ENCODE measurements around the gene PALM.
A peak's percentile ranks its signal among the peaks of the same experiment; 100 is the strongest.

The PALM gene

GRCh38 chr19:670609-671075 is 38.1 kb upstream of the PALM start:
- no peak for DNase-seq (ENCODE audit: low read depth in 1 of 2, low spot score in 1 of 2)
- TF ChIP-seq JUND (IDR thresholded peaks at IDR 0.05; ENCODE audit: low read depth) = no peak
- in situ Hi-C loops (cut with HindIII; ENCODE audit: low pct_unique_long_range_greater_than_20kb, low sequenced_read_pairs) = no loop called here

DNA sequence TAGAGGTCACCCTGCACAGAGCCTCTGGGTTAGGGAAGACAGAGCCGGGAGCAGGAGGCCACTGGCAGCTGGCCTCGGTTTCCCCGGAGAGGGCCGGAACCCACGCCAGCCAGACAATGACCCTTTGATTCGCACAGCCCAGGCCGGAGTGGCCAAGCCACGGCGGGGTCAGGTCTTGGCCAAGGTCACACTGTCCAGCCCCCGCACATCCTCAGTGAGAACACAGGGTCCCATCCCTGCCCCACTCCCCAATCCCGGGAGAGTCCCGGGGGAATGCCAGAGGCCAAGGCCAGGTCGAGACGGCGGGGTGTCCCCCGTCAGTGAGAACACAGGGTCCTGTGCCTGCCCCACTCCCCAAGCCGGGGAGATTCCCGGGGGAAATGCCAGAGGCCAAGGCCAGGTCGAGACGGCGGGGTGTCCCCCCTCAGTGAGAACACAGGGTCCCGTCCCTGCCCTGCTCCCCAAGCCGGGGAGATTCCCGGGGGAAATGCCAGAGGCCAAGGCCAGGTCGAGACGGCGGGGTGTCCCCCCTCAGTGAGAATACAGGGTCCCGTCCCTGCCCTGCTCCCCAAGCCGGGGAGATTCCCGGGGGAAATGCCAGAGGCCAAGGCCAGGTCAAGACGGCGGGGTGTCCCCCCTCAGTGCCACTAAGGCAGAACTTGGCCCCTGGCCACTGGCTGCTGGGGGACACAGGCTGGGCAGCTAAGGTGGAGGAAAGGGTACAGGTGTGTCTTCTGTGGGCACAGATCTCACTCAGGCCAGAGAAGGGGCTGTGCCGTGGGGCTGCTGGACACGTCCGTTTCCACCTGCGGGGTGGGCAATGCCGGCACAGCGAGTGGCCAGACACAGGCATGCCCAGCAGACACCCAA is 34.2 kb upstream of the PALM start:
- no peak for DNase-seq (ENCODE audit: low read depth in 1 of 2, low spot score in 1 of 2)
- in situ Hi-C loops (cut with HindIII; ENCODE audit: low pct_unique_long_range_greater_than_20kb, low sequenced_read_pairs) = no loop called here
- no peak for TF ChIP-seq JUND (IDR thresholded peaks at IDR 0.05; ENCODE audit: low read depth)

- no peak for TF ChIP-seq JUND (IDR thresholded peaks at IDR 0.05; ENCODE audit: low read depth)
- in situ Hi-C loops (cut with HindIII; ENCODE audit: low pct_unique_long_range_greater_than_20kb, low sequenced_read_pairs) = no loop called here
- no peak for DNase-seq (ENCODE audit: low read depth in 1 of 2, low spot score in 1 of 2)
These were observed 32.8 kb upstream of the PALM start for GRCh38 chr19:676007-676338.

DNA sequence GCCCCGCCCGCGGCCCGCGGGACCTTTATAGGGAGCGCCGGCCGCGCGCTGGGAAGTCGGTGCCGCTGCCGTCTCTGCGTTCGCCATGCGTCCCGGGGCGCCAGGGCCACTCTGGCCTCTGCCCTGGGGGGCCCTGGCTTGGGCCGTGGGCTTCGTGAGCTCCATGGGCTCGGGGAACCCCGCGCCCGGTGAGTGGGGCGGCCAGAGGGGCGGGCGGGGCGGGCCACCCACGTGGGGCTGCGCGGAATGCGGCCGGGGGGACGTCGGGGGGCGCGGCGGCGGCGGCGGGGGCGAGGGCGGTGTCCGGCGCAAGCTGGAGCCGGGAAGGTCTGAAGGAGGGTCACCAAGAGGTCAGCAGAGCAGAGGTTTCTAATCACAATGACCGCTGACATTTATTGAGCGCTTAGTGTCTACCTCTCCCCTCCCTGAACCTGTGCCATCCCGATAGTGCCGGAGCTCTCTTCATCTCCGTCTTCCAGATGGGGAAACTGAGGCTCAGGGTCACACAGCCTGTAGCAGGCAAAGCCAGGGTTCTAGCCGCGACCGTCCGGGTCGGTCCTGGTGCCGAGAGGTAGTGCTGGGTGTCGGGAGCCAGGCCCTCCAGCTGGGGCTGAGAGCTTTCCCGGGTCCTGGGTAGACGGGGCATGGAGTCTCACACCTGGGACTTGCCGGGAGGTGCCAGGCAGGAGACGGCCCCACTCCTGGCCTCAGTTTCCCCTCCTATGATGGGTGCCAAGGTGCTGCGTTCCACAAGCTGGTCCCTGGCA is 32.2 kb upstream of the PALM start, which contains the start of gene FSTL3:
FSTL3 (plus strand) TSS at position 54 of the 767 bp plus-strand sequence; CDS start at position 86, 32 bp downstream.
- DNase-seq (ENCODE audit: low read depth in 1 of 2, low spot score in 1 of 2) = peak; percentile 30 to 46
- TF ChIP-seq JUND (IDR thresholded peaks at IDR 0.05; ENCODE audit: low read depth) = no peak
- in situ Hi-C loops (cut with HindIII; ENCODE audit: low pct_unique_long_range_greater_than_20kb, low sequenced_read_pairs) = no loop called here

DNA sequence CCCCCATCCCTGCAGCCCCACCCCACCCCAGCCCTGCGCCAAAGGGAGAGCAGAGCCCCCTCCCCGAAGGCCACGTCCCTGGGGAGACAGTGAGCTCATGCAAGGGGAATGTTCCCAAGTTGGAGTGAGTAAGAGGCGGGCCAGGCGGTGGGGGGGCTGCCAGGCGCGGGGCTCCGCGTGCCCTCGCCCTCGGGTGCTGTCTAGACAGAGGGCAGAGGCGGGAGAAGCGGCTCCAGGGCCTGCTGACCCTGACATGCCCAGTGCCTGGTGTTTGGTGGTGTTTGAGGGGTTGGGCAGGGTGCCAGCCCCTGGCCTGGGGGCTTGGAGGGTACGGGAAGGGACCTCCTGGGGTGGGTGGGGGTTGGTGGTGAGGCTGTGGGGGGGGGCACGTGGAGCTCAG is 31.5 kb upstream of the PALM start:
- peak; percentile 57 to 68 for DNase-seq (ENCODE audit: low read depth in 1 of 2, low spot score in 1 of 2)
- TF ChIP-seq JUND (IDR thresholded peaks at IDR 0.05; ENCODE audit: low read depth) = no peak
- in situ Hi-C loops (cut with HindIII; ENCODE audit: low pct_unique_long_range_greater_than_20kb, low sequenced_read_pairs) = no loop called here

- DNase-seq (ENCODE audit: low read depth in 1 of 2, low spot score in 1 of 2) = peak; percentile 54 to 61
- TF ChIP-seq JUND (IDR thresholded peaks at IDR 0.05; ENCODE audit: low read depth) = no peak
- in situ Hi-C loops (cut with HindIII; ENCODE audit: low pct_unique_long_range_greater_than_20kb, low sequenced_read_pairs) = no loop called here
These were observed 30.9 kb upstream of the PALM start for GRCh38 chr19:677601-678436.

DNA sequence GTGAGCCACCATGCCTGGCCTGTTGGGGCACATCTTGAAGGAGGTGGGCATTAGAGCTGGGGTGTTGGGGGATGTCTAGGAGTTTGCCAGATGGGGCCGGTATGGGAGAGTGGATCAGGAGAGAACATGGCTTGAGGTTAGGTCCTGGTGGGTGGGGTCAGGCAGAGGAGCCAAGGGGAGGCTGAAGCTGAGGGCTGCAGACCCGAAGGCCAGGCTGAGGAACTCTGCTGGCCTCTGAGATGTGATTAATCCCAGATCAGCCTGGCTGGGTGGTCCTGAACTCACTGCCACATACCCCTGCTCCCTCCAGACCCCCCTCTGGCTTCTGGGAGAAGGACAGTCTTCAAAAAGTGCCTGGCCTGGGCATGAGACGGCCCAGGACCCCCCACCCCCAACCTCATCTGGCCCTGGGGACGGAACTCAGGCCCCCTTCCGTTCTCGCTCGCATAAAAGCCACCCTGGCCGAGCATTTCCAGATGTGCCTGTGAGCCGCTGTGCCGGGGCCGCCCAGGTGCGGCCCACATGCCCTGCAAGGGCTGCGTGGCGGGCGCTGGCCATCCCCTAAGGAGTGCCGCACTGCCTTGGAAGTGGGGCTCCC is 29.8 kb upstream of the PALM start:
- DNase-seq (ENCODE audit: low read depth in 1 of 2, low spot score in 1 of 2) = no peak
- TF ChIP-seq JUND (IDR thresholded peaks at IDR 0.05; ENCODE audit: low read depth) = no peak
- in situ Hi-C loops (cut with HindIII; ENCODE audit: low pct_unique_long_range_greater_than_20kb, low sequenced_read_pairs) = no loop called here

- peak; percentile 30 to 39 for DNase-seq (ENCODE audit: low read depth in 1 of 2, low spot score in 1 of 2)
- TF ChIP-seq JUND (IDR thresholded peaks at IDR 0.05; ENCODE audit: low read depth) = no peak
- in situ Hi-C loops (cut with HindIII; ENCODE audit: low pct_unique_long_range_greater_than_20kb, low sequenced_read_pairs) = no loop called here
These were observed 29.1 kb upstream of the PALM start for GRCh38 chr19:679418-680286.

DNA sequence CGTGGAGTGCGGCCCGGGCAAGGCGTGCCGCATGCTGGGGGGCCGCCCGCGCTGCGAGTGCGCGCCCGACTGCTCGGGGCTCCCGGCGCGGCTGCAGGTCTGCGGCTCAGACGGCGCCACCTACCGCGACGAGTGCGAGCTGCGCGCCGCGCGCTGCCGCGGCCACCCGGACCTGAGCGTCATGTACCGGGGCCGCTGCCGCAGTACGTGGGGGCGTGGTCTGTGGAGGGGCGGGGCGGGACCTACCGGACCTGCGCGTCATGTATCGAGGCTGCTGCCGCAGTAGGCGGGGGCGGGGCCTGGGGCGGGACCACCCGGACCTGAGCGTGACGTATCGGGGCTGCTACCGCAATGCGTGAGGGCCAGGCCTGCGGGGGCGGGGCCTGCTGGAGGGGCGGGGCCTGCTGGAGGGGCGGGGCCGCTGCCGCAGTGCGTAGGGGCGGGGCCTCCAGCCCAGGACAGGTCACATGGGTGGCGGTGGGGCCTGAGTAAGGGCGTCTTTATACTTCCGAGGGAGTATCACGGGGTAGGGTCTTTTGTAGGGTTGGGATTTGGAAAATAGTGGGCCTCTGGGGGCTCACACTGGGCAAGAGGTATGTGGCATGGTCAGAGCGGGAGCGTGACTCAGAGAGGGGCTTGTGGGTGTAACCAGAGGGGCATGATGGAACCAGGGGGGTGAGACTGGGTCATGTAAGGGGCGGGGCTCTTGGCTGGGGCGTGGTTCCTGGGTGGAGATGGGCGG is 28.3 kb upstream of the PALM start:
- peak; percentile 95 to 97 for DNase-seq (ENCODE audit: low read depth in 1 of 2, low spot score in 1 of 2)
- TF ChIP-seq JUND (IDR thresholded peaks at IDR 0.05; ENCODE audit: low read depth) = no peak
- in situ Hi-C loops (cut with HindIII; ENCODE audit: low pct_unique_long_range_greater_than_20kb, low sequenced_read_pairs) = no loop called here

DNA sequence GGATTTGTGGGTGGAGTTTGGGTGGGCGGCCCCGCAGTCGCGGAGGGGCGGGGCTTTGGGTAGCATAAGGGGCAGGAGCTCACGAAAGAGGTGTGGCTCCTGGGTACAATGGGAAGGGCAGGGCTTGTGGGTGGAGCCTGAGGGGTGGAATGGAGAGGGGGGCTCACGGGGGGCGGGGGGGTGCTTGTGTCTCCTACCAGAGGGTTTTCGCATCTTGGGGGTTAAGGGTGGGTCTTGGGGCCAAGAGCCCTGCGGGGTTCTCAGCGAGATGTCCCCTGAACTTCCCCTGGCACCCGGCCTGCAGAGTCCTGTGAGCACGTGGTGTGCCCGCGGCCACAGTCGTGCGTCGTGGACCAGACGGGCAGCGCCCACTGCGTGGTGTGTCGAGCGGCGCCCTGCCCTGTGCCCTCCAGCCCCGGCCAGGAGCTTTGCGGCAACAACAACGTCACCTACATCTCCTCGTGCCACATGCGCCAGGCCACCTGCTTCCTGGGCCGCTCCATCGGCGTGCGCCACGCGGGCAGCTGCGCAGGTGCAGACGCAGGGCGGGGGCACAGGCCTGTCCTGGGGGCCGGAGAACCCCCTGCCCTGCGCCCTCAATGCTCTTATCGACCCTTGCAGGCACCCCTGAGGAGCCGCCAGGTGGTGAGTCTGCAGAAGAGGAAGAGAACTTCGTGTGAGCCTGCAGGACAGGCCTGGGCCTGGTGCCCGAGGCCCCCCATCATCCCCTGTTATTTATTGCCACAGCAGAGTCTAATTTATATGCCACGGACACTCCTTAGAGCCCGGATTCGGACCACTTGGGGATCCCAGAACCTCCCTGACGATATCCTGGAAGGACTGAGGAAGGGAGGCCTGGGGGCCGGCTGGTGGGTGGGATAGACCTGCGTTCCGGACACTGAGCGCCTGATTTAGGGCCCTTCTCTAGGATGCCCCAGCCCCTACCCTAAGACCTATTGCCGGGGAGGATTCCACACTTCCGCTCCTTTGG is 27.4 kb upstream of the PALM start:
- TF ChIP-seq JUND (IDR thresholded peaks at IDR 0.05; ENCODE audit: low read depth) = no peak
- peak in 1 of 2 experiments; percentile 95 for DNase-seq (ENCODE audit: low read depth in 1 of 2, low spot score in 1 of 2)
- in situ Hi-C loops (cut with HindIII; ENCODE audit: low pct_unique_long_range_greater_than_20kb, low sequenced_read_pairs) = no loop called here

Data from T47D (cell line).